ENCODE data around the gene VCP. TPM values are rescaled to one million over a fixed set of nuclear protein-coding genes. Genes with fewer than 3 reads are reported as not detected.

Gene VCP
- polyA plus RNA-seq, 1 donor (not counting 4 experiments of a cell fraction or from before 2014, with no cell fraction given) = 414 TPM

DNA sequence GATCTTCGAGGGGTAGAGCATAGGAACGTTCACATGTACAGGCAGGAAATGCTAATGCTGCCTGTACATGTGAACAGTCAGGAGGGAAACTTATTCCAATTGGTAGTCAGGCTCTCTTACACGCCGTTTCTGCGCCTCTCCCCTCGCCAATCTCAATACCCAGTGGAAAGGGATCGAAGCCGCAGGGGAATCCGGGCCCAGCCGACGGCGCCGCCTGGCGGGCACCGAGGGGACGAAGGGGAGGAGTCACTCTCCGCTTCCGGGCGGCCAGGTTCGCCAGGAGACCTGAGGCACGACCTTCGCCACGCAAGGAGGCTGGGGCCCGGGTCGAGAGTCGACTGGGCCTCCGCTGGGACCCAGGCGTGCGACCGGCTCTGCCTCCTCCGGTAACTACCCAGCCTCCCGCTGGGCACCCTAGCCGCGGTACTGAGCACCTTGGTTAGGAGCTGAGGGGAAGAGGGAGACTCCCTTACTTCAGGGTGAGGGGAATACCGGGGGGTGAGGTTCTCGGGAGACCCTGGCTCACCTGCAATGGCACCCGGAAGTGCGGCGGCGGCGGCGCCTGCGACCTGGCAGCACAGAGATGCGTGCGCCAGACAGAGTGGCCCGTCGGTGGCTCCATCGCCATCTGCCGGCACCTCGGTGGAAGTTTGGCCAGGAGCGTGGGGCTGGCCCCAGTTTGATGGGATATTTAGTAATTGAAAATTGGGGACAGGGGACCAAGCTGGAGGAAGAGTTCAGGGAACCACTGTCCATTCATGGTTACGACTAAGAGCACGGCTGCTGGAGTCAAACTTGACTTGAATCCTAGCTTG, 23.8 kb upstream of the VCP start, which contains the start of gene PIGO:
PIGO (minus strand) TSS at position 557 of the 815 bp plus-strand sequence. CDS start 1,026 bp downstream, outside the sequence.
- TF ChIP-seq EZH2 (IDR thresholded peaks at IDR 0.05; ENCODE audit: low read length) (no peak), CTCF (optimal IDR thresholded peaks at IDR 0.05 in 1 of 3, IDR thresholded peaks at IDR 0.05 in 1 of 3, conservative IDR thresholded peaks at IDR 0.05 in 1 of 3; ENCODE audit: extremely low read depth in 1 of 3, insufficient read depth in 2 of 3, low read length in 3 of 3) (peak; percentile 72 to 96 (median 95))
- Histone ChIP-seq H3K27me3 (ENCODE audit: control insufficient read depth, extremely low read depth, insufficient read depth, low read length) (no peaks in the 10 kb centered on the region), H3K4me3 (ENCODE audit: control insufficient read depth in 2 of 3, extremely low read depth in 1 of 3, insufficient read depth in 2 of 3, low read depth in 1 of 3, low read length in 3 of 3) (peak within 1 kb of the TSS; percentile 85 to 94 (median 91)), H3K9ac (ENCODE audit: control insufficient read depth, extremely low read depth, insufficient read depth, low read length) (peak within 1 kb of the TSS; percentile 99), H3K27ac (ENCODE audit: control insufficient read depth, insufficient read depth, low read length) (peak within 1 kb of the TSS; percentile 97), H3K4me2 (ENCODE audit: control insufficient read depth, extremely low read depth, insufficient read depth, low read depth, low read length) (peak within 1 kb of the TSS; percentile 87), H3K9me1 (ENCODE audit: control insufficient read depth, extremely low read depth, insufficient read depth, low read length) (peaks cover 4% of the 10 kb centered on the region), H3K9me3 (ENCODE audit: control insufficient read depth, low read depth, low read length) (no peaks in the 10 kb centered on the region), H2AFZ (ENCODE audit: control insufficient read depth, low read length) (peak within 1 kb of the TSS; percentile 97), H3K79me2 (ENCODE audit: control insufficient read depth, insufficient read depth, low read length) (peaks cover 4% of the 10 kb centered on the region), H3K4me1 (ENCODE audit: control insufficient read depth, extremely low read depth, insufficient read depth, low read length) (peaks cover 10% of the 10 kb centered on the region), H4K20me1 (ENCODE audit: control insufficient read depth, extremely low read depth, insufficient read depth, low read length) (no peaks in the 10 kb centered on the region), H3K36me3 (ENCODE audit: control insufficient read depth in 2 of 2, extremely low read depth in 1 of 2, insufficient read depth in 2 of 2, low read length in 2 of 2) (peaks cover 29 to 39% of the 10 kb centered on the region in 2 experiments)
- FAIRE-seq (peak; percentile 39), DNase-seq (ENCODE audit: low read depth, low spot score) (no peak)
- dilution Hi-C loops (cut with MboI; ENCODE audit: extremely low pct_ligation_motif_present, low sequenced_read_pairs) = no loop called here

DNA sequence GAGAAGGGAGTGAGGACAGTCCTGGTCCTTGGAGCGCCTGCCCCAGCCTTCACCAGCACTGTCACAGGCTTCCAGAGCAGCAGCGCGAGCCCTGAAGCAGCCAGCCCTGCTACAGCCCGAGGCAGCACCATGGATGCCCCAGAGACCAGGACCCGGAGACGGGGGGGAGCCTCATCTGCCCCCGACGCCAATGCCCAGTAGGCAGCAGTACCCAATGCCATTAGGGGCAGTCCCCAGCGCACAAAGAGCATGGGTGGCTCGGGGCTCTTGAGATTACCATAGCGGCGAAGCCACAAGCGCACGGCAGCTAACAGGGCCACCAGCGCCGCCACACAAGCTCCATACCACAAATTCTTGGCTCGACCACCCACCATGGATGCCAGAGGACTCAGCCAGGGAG, 19.1 kb upstream of the VCP start:
- Histone ChIP-seq H4K20me1 (ENCODE audit: control insufficient read depth, extremely low read depth, insufficient read depth, low read length) (no peaks in the 10 kb centered on the region), H3K79me2 (ENCODE audit: control insufficient read depth, insufficient read depth, low read length) (peaks cover 2% of the 10 kb centered on the region), H3K9me3 (ENCODE audit: control insufficient read depth, low read depth, low read length) (no peaks in the 10 kb centered on the region), H3K4me2 (ENCODE audit: control insufficient read depth, extremely low read depth, insufficient read depth, low read depth, low read length) (no peak overlapping the region), H3K27ac (ENCODE audit: control insufficient read depth, insufficient read depth, low read length) (no peak overlapping the region), H3K4me3 (ENCODE audit: control insufficient read depth in 2 of 3, extremely low read depth in 1 of 3, insufficient read depth in 2 of 3, low read depth in 1 of 3, low read length in 3 of 3) (no peak overlapping the region), H3K4me1 (ENCODE audit: control insufficient read depth, extremely low read depth, insufficient read depth, low read length) (peaks cover 8% of the 10 kb centered on the region), H3K9me1 (ENCODE audit: control insufficient read depth, extremely low read depth, insufficient read depth, low read length) (peaks cover 4% of the 10 kb centered on the region), H2AFZ (ENCODE audit: control insufficient read depth, low read length) (no peak overlapping the region), H3K36me3 (ENCODE audit: control insufficient read depth in 2 of 2, extremely low read depth in 1 of 2, insufficient read depth in 2 of 2, low read length in 2 of 2) (peaks cover 32 to 49% of the 10 kb centered on the region in 2 experiments), H3K27me3 (ENCODE audit: control insufficient read depth, extremely low read depth, insufficient read depth, low read length) (no peaks in the 10 kb centered on the region), H3K9ac (ENCODE audit: control insufficient read depth, extremely low read depth, insufficient read depth, low read length) (no peak overlapping the region)
- TF ChIP-seq EZH2 (IDR thresholded peaks at IDR 0.05; ENCODE audit: low read length) = no peak
- TF ChIP-seq CTCF (optimal IDR thresholded peaks at IDR 0.05 in 1 of 3, IDR thresholded peaks at IDR 0.05 in 1 of 3, conservative IDR thresholded peaks at IDR 0.05 in 1 of 3; ENCODE audit: extremely low read depth in 1 of 3, insufficient read depth in 2 of 3, low read length in 3 of 3) = no peak
- dilution Hi-C loops (cut with MboI; ENCODE audit: extremely low pct_ligation_motif_present, low sequenced_read_pairs) = no loop called here
- DNase-seq (ENCODE audit: low read depth, low spot score) (no peak), FAIRE-seq (no peak)
